GM23338 (cell line): ENCODE data around the gene GAK.

Source experiments
- CTCF ChIP-seq, 2 experiments: fragments of 200-600 bp in 1 of 2; sonication (generic) in 1 of 2; conservative IDR thresholded peaks; 2 replicates each; pipeline versions ENCODE4 v1.5.1 to v1.6.1; 2016 to 2017; ENCODE audit warnings: antibody characterized with exemption in 2 of 2, low read depth in 2 of 2, mild to moderate bottlenecking in 2 of 2, moderate library complexity in 1 of 2
- ETS1 ChIP-seq: IDR thresholded peaks from 2 replicates; pipeline ENCODE4 v1.6.1; 2016; ENCODE audit warnings: antibody characterized with exemption
- EZH2 ChIP-seq: fragments of 200-600 bp; sonication (generic); IDR thresholded peaks from one replicate; pipeline ENCODE4 v1.8.0; 2017; ENCODE audit warnings: antibody characterized with exemption, mild to moderate bottlenecking, low read depth; ENCODE audit not compliant: unreplicated experiment
- EZH2phosphoT487 ChIP-seq: fragments of 200-600 bp; sonication (generic); IDR thresholded peaks from one replicate; pipeline ENCODE4 v1.8.1; 2018; ENCODE audit warnings: antibody characterized with exemption; ENCODE audit not compliant: unreplicated experiment
- JUNB ChIP-seq: IDR thresholded peaks from one replicate; pipeline ENCODE4 v1.6.1; 2016; ENCODE audit warnings: antibody characterized with exemption; ENCODE audit not compliant: unreplicated experiment
- NANOG ChIP-seq: IDR thresholded peaks from 2 replicates; pipeline ENCODE4 v1.6.1; 2016; ENCODE audit warnings: antibody characterized with exemption, borderline replicate concordance
- POLR2AphosphoS5 ChIP-seq: IDR thresholded peaks from 2 replicates; pipeline ENCODE4 v1.6.1; 2016; ENCODE audit warnings: antibody characterized with exemption, low read depth
- REST ChIP-seq: IDR thresholded peaks from one replicate; pipeline ENCODE4 v1.6.1; 2018; ENCODE audit warnings: antibody characterized with exemption; ENCODE audit not compliant: unreplicated experiment
- ZNF331 ChIP-seq: fragments of 250-450 bp; sonication (Bioruptor Pico); IDR thresholded peaks from 2 replicates; pipeline ENCODE4 v1.5.0; 2020; ENCODE audit warnings: low read depth, mild to moderate bottlenecking, moderate library complexity

GRCh38 chr4:917466-917865 is 14.7 kb downstream of the GAK start:
- TF ChIP-seq CTCF (conservative IDR thresholded peaks at IDR 0.05; ENCODE audit: low read depth in 2 of 2) (no peak), REST (no peak), EZH2 (no peak), POLR2AphosphoS5 (no peak), ETS1 (no peak), ZNF331 (no peak), JUNB (no peak), EZH2phosphoT487 (no peak), NANOG (no peak)
